AG04450 (cell line): ENCODE measurements around the gene ST6GAL1. TPM values are rescaled to one million over a fixed set of nuclear protein-coding genes. Genes with fewer than 3 reads are reported as not detected.

Experiments used
- CTCF ChIA-PET: fragments of 300-600, 350-600 bp; formaldehyde crosslinking; extraction: SDS; loops from one replicate; lab custom pipeline; 2022; ENCODE audit warnings: antibody characterized with exemption, inconsistent platforms; lab: Charles Lee
- POLR2A ChIA-PET: fragments of 350-600 bp; formaldehyde crosslinking; extraction: SDS; loops from one replicate; lab custom pipeline; 2021; ENCODE audit warnings: antibody characterized with exemption, inconsistent platforms; lab: Yijun Ruan, JAX
- DNase-seq: peaks from one replicate; pipeline ENCODE4 v3.0.0-alpha.2; 2011; ENCODE audit warnings: low read depth, low spot score
- H3K27ac ChIP-seq: one replicate; pipeline ENCODE4 v1.5.1; 2012; ENCODE audit warnings: low read depth, low read length, control low read depth
- H3K27me3 ChIP-seq: one replicate; pipeline ENCODE4 v1.6.0; 2012; ENCODE audit warnings: low read length; ENCODE audit not compliant: control insufficient read depth, insufficient read depth
- H3K4me3 ChIP-seq: 2 replicates; pipeline ENCODE4 v1.5.1; 2011; ENCODE audit warnings: mild to moderate bottlenecking, low read depth, low read length, control low read depth
- H3K9me3 ChIP-seq: 2 replicates; pipeline ENCODE4 v1.5.1; 2012; ENCODE audit warnings: low read length; ENCODE audit not compliant: control insufficient read depth, insufficient read depth
- CTCF ChIP-seq: IDR thresholded peaks from 2 replicates; pipeline ENCODE4 v1.5.1; 2011; ENCODE audit warnings: low read depth, low read length, control low read depth, inconsistent platforms
- polyA plus RNA-seq: library from polyadenylated mRNA; depleted of rRNA; stranded (reverse); fragments of >200 nt; gene quantifications from 2 replicates; pipeline ENCODE4 v1.2.3, GENCODE V29; 2011

The ST6GAL1 gene
- polyA plus RNA-seq, 1 experiment, result 11.8 TPM

- no peak for DNase-seq
- POLR2A ChIA-PET, result no interaction called here
- CTCF ChIA-PET, result interaction anchor here (1.1 kb wide), 1 partner anchor 142 kb away, joined by 4 read pairs; the partner anchor contains the start of gene RPL39L
These were observed 66.7 kb downstream of the ST6GAL1 start for GRCh38 chr3:186997061-186997460.

GRCh38 chr3:186997473-186997939 lies 67.2 kb downstream of the ST6GAL1 start:
- CTCF ChIA-PET, result no interaction called here
- H3K27me3 ChIP-seq, result no peaks in the 10 kb centered on the region
- no peak overlapping the region for H3K4me3 ChIP-seq
- DNase-seq, result no peak
- no peaks in the 10 kb centered on the region for H3K9me3 ChIP-seq
- TF ChIP-seq CTCF, result no peak
- no peak overlapping the region for H3K27ac ChIP-seq
- POLR2A ChIA-PET, result no interaction called here

More at GRCh38 chr3:186997061-186997460, 66.7 kb downstream of the ST6GAL1 start:
- H3K27me3 ChIP-seq, result no peaks in the 10 kb centered on the region
- no peaks in the 10 kb centered on the region for H3K9me3 ChIP-seq
- no peak overlapping the region for H3K4me3 ChIP-seq
- no peak overlapping the region for H3K27ac ChIP-seq
- TF ChIP-seq CTCF, result no peak

DNA sequence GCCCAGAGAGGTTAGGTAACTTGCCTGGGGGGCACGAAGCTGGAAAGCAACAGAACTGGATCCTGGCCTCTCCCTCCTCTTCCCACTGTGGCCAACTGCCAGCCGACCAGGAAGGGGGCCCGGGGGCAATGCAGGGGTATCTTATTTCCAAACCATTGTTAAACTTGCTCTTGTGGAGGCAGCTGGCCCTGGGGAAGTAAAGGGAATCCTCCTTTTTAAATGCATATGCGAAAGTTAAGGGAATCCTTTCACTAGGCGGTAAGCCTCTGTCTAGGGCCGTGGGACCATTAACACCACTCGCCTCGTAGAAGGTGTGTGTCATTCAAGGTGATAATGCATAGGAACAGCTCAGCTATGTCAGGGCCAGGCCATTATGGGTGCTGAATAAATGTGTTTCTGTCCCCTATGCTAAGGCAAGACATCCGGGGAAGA lies 68.6 kb downstream of the ST6GAL1 start:
- POLR2A ChIA-PET, result no interaction called here
- CTCF ChIA-PET, result no interaction called here

DNA sequence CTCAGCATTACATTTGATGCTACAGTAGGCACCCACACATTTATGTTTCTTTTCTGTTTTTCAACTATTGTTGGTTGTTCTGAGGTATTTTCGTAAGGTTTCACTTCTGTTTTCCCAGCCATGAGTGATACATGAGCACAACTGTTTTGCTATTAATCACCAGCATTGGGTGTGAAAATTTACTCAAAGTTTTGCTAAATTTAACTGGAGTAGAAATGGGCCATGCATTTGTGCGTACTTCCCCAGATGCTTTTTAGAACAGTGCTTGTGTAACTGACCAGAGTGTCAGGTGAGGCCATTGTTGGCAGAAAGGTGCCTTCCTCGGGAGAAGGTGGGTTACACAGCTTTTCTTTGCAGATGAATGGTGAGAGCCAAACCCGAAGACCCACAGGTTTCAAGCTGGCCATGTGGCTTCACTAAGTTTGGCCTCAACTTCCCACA lies 70.4 kb downstream of the ST6GAL1 start:
- no peak for DNase-seq
- H3K27me3 ChIP-seq, result no peaks in the 10 kb centered on the region
- no peak for TF ChIP-seq CTCF
- no peak overlapping the region for H3K27ac ChIP-seq
- POLR2A ChIA-PET, result interaction anchor here (0.6 kb wide), 1 partner anchor 23 kb away, joined by 3 read pairs; no protein-coding TSS in a partner anchor
- no peak overlapping the region for H3K4me3 ChIP-seq
- CTCF ChIA-PET, result interaction anchor here (0.6 to 1.2 kb wide), 2 partner anchors 139 to 615 kb away, joined by 3 read pairs; partner anchors contain the start of gene RPL39L
- H3K9me3 ChIP-seq, result no peaks in the 10 kb centered on the region; the same call in 1 of the 2 replicates

More for the DNA sequence above, 68.6 kb downstream of the ST6GAL1 start:
- no peaks in the 10 kb centered on the region for H3K27me3 ChIP-seq
- no peak for DNase-seq
- no peaks in the 10 kb centered on the region for H3K9me3 ChIP-seq
- no peak overlapping the region for H3K4me3 ChIP-seq
- no peak for TF ChIP-seq CTCF
- H3K27ac ChIP-seq, result no peak overlapping the region

DNA sequence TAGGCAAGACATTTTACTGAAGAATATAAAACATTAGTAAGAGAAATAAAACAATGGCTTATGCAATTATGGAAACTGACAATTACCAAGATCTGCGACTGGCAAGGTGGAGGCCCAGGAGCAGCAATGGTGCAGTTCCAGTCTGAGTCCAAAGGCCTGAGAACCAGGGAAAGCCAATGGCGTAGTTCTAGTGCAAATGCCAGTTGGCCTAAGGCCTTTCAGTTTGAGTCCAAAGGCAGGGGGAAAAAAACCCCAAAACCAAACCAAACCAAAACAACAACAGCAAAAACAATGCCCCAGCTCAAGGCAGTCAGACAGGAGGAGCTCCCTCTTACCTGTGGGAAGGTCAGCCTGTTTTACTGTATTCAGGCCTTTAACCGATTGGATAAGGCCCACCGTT lies 72.6 kb downstream of the ST6GAL1 start:
- ChIA-PET CTCF (no interaction called here), POLR2A (no interaction called here)
- Histone ChIP-seq H3K27ac (no peak overlapping the region), H3K4me3 (no peak overlapping the region), H3K27me3 (no peaks in the 10 kb centered on the region), H3K9me3 (no peaks in the 10 kb centered on the region; the same call in 1 of the 2 replicates)
- DNase-seq, result no peak
- TF ChIP-seq CTCF, result no peak
